RWPE2 (cell line): ENCODE data around the gene IRAK2.
"Not testable (repeated sequence)": the region's sequence is repeated elsewhere in the genome, so short reads cannot be mapped to it uniquely, and the experiment has no call there.

Experiments
- ATAC-seq: fragments of 200-7000 bp; cut with Tn5 transposase; 3 replicates; pipeline ENCODE4 v1.9.1; 2021; ENCODE audit warnings: low read depth
- DNase-seq: peaks from one replicate; pipeline ENCODE4 v3.0.0-alpha.2; 2020; ENCODE audit warnings: low spot score
- H3K27ac ChIP-seq: fragments of 450-650 bp; 2 replicates; pipeline ENCODE4 v1.5.1; 2017; ENCODE audit warnings: mild to moderate bottlenecking; ENCODE audit not compliant: poor library complexity, severe bottlenecking
- H3K27me3 ChIP-seq: fragments of 250-450 bp; sonication (Bioruptor Pico); 2 replicates; pipeline ENCODE4 v1.5.1; 2021; ENCODE audit warnings: mild to moderate bottlenecking, moderate library complexity; ENCODE audit not compliant: insufficient read depth, poor library complexity, severe bottlenecking
- H3K36me3 ChIP-seq: fragments of 250-450 bp; sonication (Bioruptor Pico); 2 replicates; pipeline ENCODE4 v1.5.1; 2020; ENCODE audit warnings: low read depth, mild to moderate bottlenecking, moderate library complexity
- H3K4me1 ChIP-seq: fragments of 250-450 bp; sonication (Bioruptor Pico); 2 replicates; pipeline ENCODE4 v1.5.1; 2021; ENCODE audit warnings: mild to moderate bottlenecking, moderate library complexity; ENCODE audit not compliant: insufficient read depth, poor library complexity, severe bottlenecking
- H3K4me3 ChIP-seq: fragments of 250-450 bp; sonication (Bioruptor Pico); 2 replicates; pipeline ENCODE4 v1.5.1; 2021; ENCODE audit warnings: mild to moderate bottlenecking, moderate library complexity; ENCODE audit not compliant: severe bottlenecking
- H3K9me3 ChIP-seq: fragments of 250-450 bp; sonication (Bioruptor Pico); 2 replicates; pipeline ENCODE4 v1.5.1; 2021; ENCODE audit warnings: mild to moderate bottlenecking, moderate library complexity; ENCODE audit not compliant: severe bottlenecking
- CTCF ChIP-seq: fragments of 450-650 bp; IDR thresholded peaks from one replicate; pipeline ENCODE4 v1.5.1; 2017; ENCODE audit warnings: mild to moderate bottlenecking, moderate library complexity; ENCODE audit not compliant: poor library complexity, severe bottlenecking

IRAK2 gene

GRCh38 chr3:10169000-10169496 is 4.3 kb downstream of the IRAK2 start:
- Histone ChIP-seq H3K27me3 (no peaks in the 10 kb centered on the region), H3K4me1 (no peaks in the 10 kb centered on the region), H3K27ac (no peak overlapping the region), H3K9me3 (no peaks in the 10 kb centered on the region), H3K4me3 (no peak overlapping the region), H3K36me3 (0 out of 2 replicates have a peak, but pooled peaks cover 3% of the 10 kb centered on the region)
- DNase-seq, result no peak
- ATAC-seq, result no peak
- no peak for TF ChIP-seq CTCF

DNA sequence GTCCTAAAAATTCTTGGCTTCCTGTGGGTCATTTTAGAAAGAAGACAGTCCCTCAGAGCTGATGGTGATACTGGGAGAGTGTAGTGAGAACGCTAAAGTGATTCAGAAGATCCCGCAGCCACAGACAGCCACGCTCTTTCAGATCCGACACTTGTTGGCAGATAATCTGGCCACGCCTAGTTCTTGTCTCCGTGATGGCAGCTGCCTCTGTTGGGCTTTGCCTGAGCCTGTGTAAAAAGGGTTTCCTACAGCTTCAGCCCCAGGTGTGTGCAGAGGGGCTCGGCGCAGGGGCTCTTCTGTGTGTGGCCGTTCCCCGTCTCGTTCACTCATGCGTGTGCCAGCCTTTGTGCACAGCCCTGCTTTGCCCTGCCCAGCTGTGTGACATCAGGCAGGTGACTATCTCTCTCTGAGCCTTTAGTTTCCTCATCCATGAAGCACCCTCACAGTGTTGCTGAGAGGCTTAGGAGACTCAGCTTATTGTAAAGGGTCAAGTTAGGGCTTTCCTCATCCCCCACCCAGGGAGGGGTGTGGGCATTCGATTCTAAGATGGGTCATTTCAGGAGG is 6.3 kb downstream of the IRAK2 start:
- H3K27ac ChIP-seq, result no peak overlapping the region
- no peaks in the 10 kb centered on the region for H3K27me3 ChIP-seq
- H3K36me3 ChIP-seq, result 0 out of 2 replicates have a peak, but pooled peaks cover 3% of the 10 kb centered on the region
- DNase-seq (no peak), ATAC-seq (peak; percentile 33; the same call in 1 of the 3 replicates)
- H3K4me1 ChIP-seq, result no peaks in the 10 kb centered on the region
- TF ChIP-seq CTCF, result no peak
- no peaks in the 10 kb centered on the region for H3K9me3 ChIP-seq
- no peak overlapping the region for H3K4me3 ChIP-seq

GRCh38 chr3:10173095-10173925 is 8.6 kb downstream of the IRAK2 start:
- TF ChIP-seq CTCF, result no peak
- no peak for DNase-seq
- ATAC-seq, result peak; percentile 58; the same call in 2 of the 3 replicates
- no peak overlapping the region for H3K4me3 ChIP-seq
- no peaks in the 10 kb centered on the region for H3K4me1 ChIP-seq
- H3K27me3 ChIP-seq, result no peaks in the 10 kb centered on the region
- H3K9me3 ChIP-seq, result no peaks in the 10 kb centered on the region
- H3K27ac ChIP-seq, result no peak overlapping the region
- H3K36me3 ChIP-seq, result 0 out of 2 replicates have a peak, but pooled peaks cover 3% of the 10 kb centered on the region

GRCh38 chr3:10173926-10174435 is 9.3 kb downstream of the IRAK2 start:
- no peaks in the 10 kb centered on the region for H3K4me1 ChIP-seq
- H3K36me3 ChIP-seq, result 0 out of 2 replicates have a peak, but pooled peaks cover 6% of the 10 kb centered on the region
- DNase-seq (no peak), ATAC-seq (no peak)
- TF ChIP-seq CTCF, result no peak
- no peak overlapping the region for H3K4me3 ChIP-seq
- no peak overlapping the region for H3K27ac ChIP-seq
- no peaks in the 10 kb centered on the region for H3K9me3 ChIP-seq
- no peaks in the 10 kb centered on the region for H3K27me3 ChIP-seq

- not testable (repeated sequence) for ATAC-seq, H3K9me3 ChIP-seq, H3K36me3 ChIP-seq, H3K4me1 ChIP-seq, H3K27me3 ChIP-seq, H3K27ac ChIP-seq, H3K4me3 ChIP-seq, DNase-seq
Observed at GRCh38 chr3:10175334-10175733, 10.6 kb downstream of the IRAK2 start.

GRCh38 chr3:10176150-10176549 is 11.4 kb downstream of the IRAK2 start:
- not testable (repeated sequence) for H3K4me1 ChIP-seq, H3K9me3 ChIP-seq, H3K27ac ChIP-seq, ATAC-seq, DNase-seq, H3K36me3 ChIP-seq, H3K27me3 ChIP-seq, H3K4me3 ChIP-seq
